Sigmoid colon (tissue), 7 donors: ENCODE measurements around the gene CNOT4. TPM values are rescaled to one million over a fixed set of nuclear protein-coding genes. Genes with fewer than 3 reads are reported as not detected.
"Not testable (repeated sequence)": the region's sequence is repeated elsewhere in the genome, so short reads cannot be mapped to it uniquely, and the experiment has no call there.

Source experiments
- DNase-seq: peaks from one replicate; pipeline ENCODE4 v3.0.0-alpha.2; 2019
- H3K27ac ChIP-seq, 4 donors: fragments of 200-600 bp; sonication (generic); one replicate each; pipeline ENCODE4 v1.5.1; 2016 to 2019; ENCODE audit warnings: mild to moderate bottlenecking in 1 of 4
- H3K27me3 ChIP-seq, 3 donors: fragments of 200-600 bp; sonication (generic); one replicate each; pipeline ENCODE4 v1.5.1; 2019; ENCODE audit warnings: mild to moderate bottlenecking in 1 of 3
- H3K36me3 ChIP-seq, 4 donors: fragments of 200-600 bp; sonication (generic); one replicate each; pipeline ENCODE4 v1.5.1; 2016 to 2019
- H3K4me1 ChIP-seq, 4 donors: fragments of 200-600 bp; sonication (generic); one replicate each; pipeline ENCODE4 v1.5.1; 2017 to 2019
- H3K4me3 ChIP-seq, 4 donors: fragments of 200-600 bp; sonication (generic); one replicate each; pipeline ENCODE4 v1.5.1; 2017 to 2019; ENCODE audit warnings: mild to moderate bottlenecking in 2 of 4, moderate library complexity in 1 of 4
- H3K9me3 ChIP-seq, 4 donors: fragments of 200-600 bp in 3 of 4; sonication (generic) in 3 of 4; one replicate each; pipeline versions ENCODE4 v1.5.1 to v1.6.1; 2013 to 2019
- CTCF ChIP-seq, 4 experiments: fragments of 450-650 bp in 3 of 4; fragments of 200-600 bp in 1 of 4; IDR thresholded peaks; one replicate each; pipeline ENCODE4 v1.5.1; 2016 to 2019; ENCODE audit warnings: antibody characterized with exemption in 4 of 4, mild to moderate bottlenecking in 3 of 4, moderate library complexity in 2 of 4
- EP300 ChIP-seq, 4 donors: sonication (generic); formaldehyde crosslinking; IDR thresholded peaks; one replicate each; pipeline ENCODE4 v1.6.1; 2017; ENCODE audit warnings: antibody characterized with exemption in 4 of 4
- POLR2A ChIP-seq, 2 donors: fragments of 450-650 bp; IDR thresholded peaks; one replicate each; pipeline ENCODE4 v1.6.1; 2016; ENCODE audit warnings: antibody characterized with exemption in 2 of 2, mild to moderate bottlenecking in 2 of 2, moderate library complexity in 2 of 2
- POLR2AphosphoS5 ChIP-seq, 4 donors: sonication (generic); formaldehyde crosslinking; IDR thresholded peaks; one replicate each; pipeline ENCODE4 v1.6.1; 2017; ENCODE audit warnings: antibody characterized with exemption in 4 of 4
- WGBS, 2 donors: extraction: QIAGEN DNeasy Blood & Tissue Kit; methylation state at CpG; one replicate each; pipeline ENCODE4 v1.1.7; 2013; 5-methylcytosine and 5-hydroxymethylcytosine counted together
- intact Hi-C: fragments of 100-400 bp; cut with DNase I; formaldehyde crosslinking; loops from one replicate; pipeline ENCODE4 v1.15.1; 2023
- polyA plus RNA-seq, 3 donors: library from polyadenylated mRNA; stranded (reverse); fragments of 200-250 nt; gene quantifications; one replicate each; pipeline ENCODE4 v1.2.3, GENCODE V29; 2013
- total RNA-seq, 4 donors: library from RNA; depleted of rRNA; stranded (reverse); fragments of >200 nt; gene quantifications; one replicate each; pipeline ENCODE4 v1.1.0, GENCODE V29; 2016
- donor health status: healthy with polysubstance abuse.
- donor health status: Bipolar disorder and iron deficiency.
- donor health status: healthy.

CNOT4 gene
- total and polyA plus RNA-seq, 7 donors, result 4.2 to 31.6 (median 23.5) TPM

- TF ChIP-seq POLR2AphosphoS5 (IDR thresholded peaks at IDR 0.05), result no peak
- TF ChIP-seq EP300 (IDR thresholded peaks at IDR 0.05), result no peak
- TF ChIP-seq POLR2A (IDR thresholded peaks at IDR 0.05), result no peak
- TF ChIP-seq CTCF (IDR thresholded peaks at IDR 0.05), result no peak
- H3K4me3 ChIP-seq, result no peak overlapping the region
- H3K9me3 ChIP-seq, result no peaks in the 10 kb centered on the region
- DNase-seq, result no peak
- H3K4me1 ChIP-seq, result peaks cover 0 to 14% (median 4%) of the 10 kb centered on the region in 4 donors
- WGBS, 2 donors, result 61 to 85% methylated on average over 3 of the region's 3 CpGs
- intact Hi-C loops, result no loop called here
- no peak overlapping the region for H3K27ac ChIP-seq
- H3K36me3 ChIP-seq, result no peaks in the 10 kb centered on the region
- no peaks in the 10 kb centered on the region for H3K27me3 ChIP-seq
These were observed 28.8 kb downstream of the CNOT4 start for GRCh38 chr7:135480966-135481597.

- WGBS, 2 donors, result 97% methylated on average over 4 of the region's 4 CpGs
- Histone ChIP-seq H3K27me3 (no peaks in the 10 kb centered on the region), H3K4me1 (no peaks in the 10 kb centered on the region), H3K4me3 (no peak overlapping the region), H3K9me3 (no peaks in the 10 kb centered on the region), H3K27ac (no peak overlapping the region), H3K36me3 (no peaks in the 10 kb centered on the region)
- intact Hi-C loops, result no loop called here
- DNase-seq, result no peak
- TF ChIP-seq EP300 (IDR thresholded peaks at IDR 0.05) (no peak), POLR2AphosphoS5 (IDR thresholded peaks at IDR 0.05) (no peak), CTCF (IDR thresholded peaks at IDR 0.05) (no peak), POLR2A (IDR thresholded peaks at IDR 0.05) (no peak)
These were observed 34.4 kb downstream of the CNOT4 start for GRCh38 chr7:135475521-135475920.

DNA sequence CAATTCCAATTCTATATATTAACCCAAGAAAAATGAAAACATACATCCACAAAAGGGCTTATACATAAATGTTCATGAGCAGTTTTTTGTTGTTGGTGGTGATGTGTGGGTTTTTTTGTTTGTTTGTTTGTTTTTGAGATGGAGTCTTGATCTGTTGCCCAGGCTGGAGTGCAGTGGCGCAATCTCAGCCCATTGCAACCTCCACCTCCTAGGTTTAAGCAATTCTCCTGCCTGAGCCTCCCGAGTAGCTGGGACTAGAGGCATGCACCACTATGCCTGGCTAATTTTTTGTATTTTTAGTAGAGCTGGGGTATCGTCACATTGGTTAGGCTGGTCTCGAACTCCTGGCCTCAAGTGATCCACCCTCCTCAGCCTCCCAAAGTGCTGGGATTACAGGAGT, 40.2 kb downstream of the CNOT4 start:
- intact Hi-C loops, DNase-seq: not testable (repeated sequence)
- 95 to 98% methylated on average over 4 of the region's 4 CpGs for WGBS, 2 donors

DNA sequence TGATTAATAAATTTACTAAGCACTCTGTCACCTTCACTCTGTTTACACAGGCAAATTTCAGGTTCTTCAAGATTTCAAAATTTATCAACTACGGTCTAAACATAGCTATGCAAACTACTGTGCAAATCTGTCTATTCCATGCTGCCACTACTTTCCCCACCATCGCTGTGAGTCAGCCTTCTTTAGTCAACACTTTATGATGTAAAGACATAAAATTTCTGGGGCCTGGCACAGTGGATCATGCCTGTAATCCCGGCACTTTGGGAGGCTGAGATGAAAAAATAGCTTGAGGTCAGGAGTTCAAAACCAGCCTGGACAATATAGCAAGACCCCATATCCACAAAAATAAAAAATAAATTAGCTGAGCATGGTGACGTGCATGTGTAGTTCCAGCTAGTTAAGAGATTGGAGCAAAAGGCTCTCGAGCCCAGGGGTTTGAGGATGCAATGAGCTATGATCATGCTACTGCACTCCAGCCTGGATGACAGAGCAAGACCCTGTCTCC, 42.6 kb downstream of the CNOT4 start:
- Histone ChIP-seq H3K9me3 (no peaks in the 10 kb centered on the region), H3K36me3 (no peaks in the 10 kb centered on the region), H3K4me1 (peaks cover 0 to 7% (median 0%) of the 10 kb centered on the region in 4 donors), H3K27me3 (no peaks in the 10 kb centered on the region), H3K4me3 (no peak overlapping the region), H3K27ac (no peak overlapping the region)
- TF ChIP-seq POLR2AphosphoS5 (IDR thresholded peaks at IDR 0.05) (no peak), POLR2A (IDR thresholded peaks at IDR 0.05) (no peak), CTCF (IDR thresholded peaks at IDR 0.05) (no peak), EP300 (IDR thresholded peaks at IDR 0.05) (no peak)
- 88% methylated on average over 5 of the region's 5 CpGs for WGBS, 2 donors
- no peak for DNase-seq
- intact Hi-C loops, result no loop called here

More for the DNA sequence above, 40.2 kb downstream of the CNOT4 start:
- not testable (repeated sequence) for H3K36me3 ChIP-seq, H3K27ac ChIP-seq, H3K27me3 ChIP-seq, H3K4me3 ChIP-seq, H3K9me3 ChIP-seq, H3K4me1 ChIP-seq

- H3K4me3 ChIP-seq, result no peak overlapping the region
- TF ChIP-seq POLR2A (IDR thresholded peaks at IDR 0.05), result no peak
- no peak for TF ChIP-seq POLR2AphosphoS5 (IDR thresholded peaks at IDR 0.05)
- no peak for TF ChIP-seq EP300 (IDR thresholded peaks at IDR 0.05)
- TF ChIP-seq CTCF (IDR thresholded peaks at IDR 0.05), result no peak
- intact Hi-C loops, result no loop called here
- 79 to 89% methylated on average over 3 of the region's 3 CpGs for WGBS, 2 donors
- H3K4me1 ChIP-seq, result peaks cover 0 to 7% (median under 1%) of the 10 kb centered on the region in 4 donors
- no peaks in the 10 kb centered on the region for H3K36me3 ChIP-seq
- no peaks in the 10 kb centered on the region for H3K9me3 ChIP-seq
- H3K27me3 ChIP-seq, result no peaks in the 10 kb centered on the region
- DNase-seq, result no peak
- H3K27ac ChIP-seq, result no peak overlapping the region
These were observed 43.3 kb downstream of the CNOT4 start for GRCh38 chr7:135466442-135467206.
